Osteocyte (in vitro differentiated cells): ENCODE data around the gene MSX1. TPM values are rescaled to one million over a fixed set of nuclear protein-coding genes. Genes with fewer than 3 reads are reported as not detected.

Experiments used
- DNase-seq: peaks from one replicate; pipeline ENCODE4 v3.0.0; 2021; ENCODE audit warnings: mixed read lengths; ENCODE audit not compliant: unreplicated experiment; ENCODE audit errors: extremely low spot score
- H3K27ac Mint-ChIP-seq: one replicate; pipeline ENCODE4 v1.8.0; 2021; ENCODE audit warnings: mild to moderate bottlenecking, mixed read lengths; ENCODE audit not compliant: unreplicated experiment
- H3K27me3 Mint-ChIP-seq: one replicate; pipeline ENCODE4 v1.8.0; 2021; ENCODE audit warnings: mixed read lengths; ENCODE audit not compliant: unreplicated experiment
- H3K36me3 Mint-ChIP-seq: one replicate; pipeline ENCODE4 v1.8.0; 2021; ENCODE audit warnings: mixed read lengths; ENCODE audit not compliant: unreplicated experiment
- H3K4me1 Mint-ChIP-seq: one replicate; pipeline ENCODE4 v1.8.0; 2021; ENCODE audit warnings: mixed read lengths; ENCODE audit not compliant: unreplicated experiment
- H3K4me3 Mint-ChIP-seq: one replicate; pipeline ENCODE4 v1.8.0; 2021; ENCODE audit warnings: mild to moderate bottlenecking, moderate library complexity, mixed read lengths; ENCODE audit not compliant: unreplicated experiment
- H3K9me3 Mint-ChIP-seq: one replicate; pipeline ENCODE4 v1.8.0; 2021; ENCODE audit warnings: mixed read lengths; ENCODE audit not compliant: unreplicated experiment
- CTCF ChIP-seq: fragments of 200-600 bp; sonication (generic); IDR thresholded peaks from 2 replicates; pipeline ENCODE4 v1.5.0; 2021; ENCODE audit warnings: antibody characterized with exemption, mild to moderate bottlenecking, moderate library complexity
- total RNA-seq: library from RNA; stranded (reverse); gene quantifications from 2 replicates; pipeline ENCODE4 v1.2.1, GENCODE V29; 2021

The MSX1 gene
- total RNA-seq, 1 donor from 2014 or later: 3.5 TPM

- Mint-ChIP-seq H3K9me3 (peaks cover 3% of the 10 kb centered on the region), H3K4me1 (no peaks in the 10 kb centered on the region), H3K27me3 (peaks cover 49% of the 10 kb centered on the region), H3K36me3 (no peaks in the 10 kb centered on the region), H3K27ac (no peak overlapping the region), H3K4me3 (no peak overlapping the region)
- DNase-seq: no peak
- no peak for TF ChIP-seq CTCF
Measured at GRCh38 chr4:4840351-4840750, 19.1 kb upstream of the MSX1 start.

- Mint-ChIP-seq H3K4me1 (no peaks in the 10 kb centered on the region), H3K27ac (no peak overlapping the region), H3K4me3 (no peak overlapping the region), H3K27me3 (peaks cover 51% of the 10 kb centered on the region), H3K36me3 (no peaks in the 10 kb centered on the region), H3K9me3 (peaks cover 2% of the 10 kb centered on the region)
- no peak for DNase-seq
- TF ChIP-seq CTCF: no peak
Measured at GRCh38 chr4:4841156-4841555, 18.3 kb upstream of the MSX1 start.

GRCh38 chr4:4842476-4843441 is 16.7 kb upstream of the MSX1 start:
- Mint-ChIP-seq H3K36me3 (no peaks in the 10 kb centered on the region), H3K27me3 (peaks cover 44% of the 10 kb centered on the region), H3K4me1 (no peaks in the 10 kb centered on the region), H3K27ac (no peak overlapping the region), H3K4me3 (no peak overlapping the region), H3K9me3 (no peaks in the 10 kb centered on the region)
- TF ChIP-seq CTCF: no peak
- DNase-seq: no peak

- no peak for DNase-seq
- Mint-ChIP-seq H3K4me1 (no peaks in the 10 kb centered on the region), H3K4me3 (no peak overlapping the region), H3K27ac (no peak overlapping the region), H3K36me3 (no peaks in the 10 kb centered on the region), H3K27me3 (peaks cover 39% of the 10 kb centered on the region), H3K9me3 (no peaks in the 10 kb centered on the region)
- TF ChIP-seq CTCF: no peak
Measured at GRCh38 chr4:4843635-4844291, 15.7 kb upstream of the MSX1 start.

- H3K4me3 Mint-ChIP-seq: no peak overlapping the region
- no peak overlapping the region for H3K27ac Mint-ChIP-seq
- H3K4me1 Mint-ChIP-seq: no peaks in the 10 kb centered on the region
- no peaks in the 10 kb centered on the region for H3K36me3 Mint-ChIP-seq
- DNase-seq: no peak
- no peaks in the 10 kb centered on the region for H3K9me3 Mint-ChIP-seq
- TF ChIP-seq CTCF: no peak
- H3K27me3 Mint-ChIP-seq: peaks cover 34% of the 10 kb centered on the region
Measured at GRCh38 chr4:4845027-4845426, 14.4 kb upstream of the MSX1 start.
